NCI-H2227 treated with DMSO at 0.1 percent for 48 hours (cell line): Measurements from ENCODE around the gene DNAH1.

Experiments used
- DNase-seq: peaks from one replicate; lab custom pipeline; 2025; lab: John Stamatoyannopoulos, UW

The DNAH1 gene

GRCh38 chr3:52311576-52312119 is 4.5 kb upstream of the DNAH1 start:
- DNase-seq: peak; percentile 41

GRCh38 chr3:52313188-52313773 is 2.8 kb upstream of the DNAH1 start:
- DNase-seq: no peak

GRCh38 chr3:52313774-52314188 is 2.3 kb upstream of the DNAH1 start:
- DNase-seq: no peak

GRCh38 chr3:52314489-52314888 is 1.6 kb upstream of the DNAH1 start:
- DNase-seq: no peak

GRCh38 chr3:52315006-52315405 is 1.1 kb upstream of the DNAH1 start:
- no peak for DNase-seq

GRCh38 chr3:52317208-52318000 is 1.3 kb downstream of the DNAH1 start:
- DNase-seq: peak; percentile 59

- no peak for DNase-seq
These were observed 2.2 kb downstream of the DNAH1 start for GRCh38 chr3:52318186-52318816.

GRCh38 chr3:52319921-52320595 is 3.9 kb downstream of the DNAH1 start:
- DNase-seq: no peak

- DNase-seq: no peak
These were observed 5.4 kb downstream of the DNAH1 start for GRCh38 chr3:52321481-52321880.

- no peak for DNase-seq
These were observed 6.3 kb downstream of the DNAH1 start for GRCh38 chr3:52322466-52322865.

GRCh38 chr3:52323526-52324295 is 7.6 kb downstream of the DNAH1 start:
- DNase-seq: no peak

GRCh38 chr3:52324676-52325075 is 8.6 kb downstream of the DNAH1 start:
- DNase-seq: no peak

- no peak for DNase-seq
These were observed 9.6 kb downstream of the DNAH1 start for GRCh38 chr3:52325686-52326085.

- DNase-seq: no peak
These were observed 10.9 kb downstream of the DNAH1 start for GRCh38 chr3:52326976-52327375.

- DNase-seq: no peak
These were observed 11.6 kb downstream of the DNAH1 start for GRCh38 chr3:52327486-52328290.

GRCh38 chr3:52328536-52329080 is 12.5 kb downstream of the DNAH1 start:
- DNase-seq: no peak

GRCh38 chr3:52330194-52330805 is 14.2 kb downstream of the DNAH1 start:
- no peak for DNase-seq

- no peak for DNase-seq
These were observed 15.0 kb downstream of the DNAH1 start for GRCh38 chr3:52331091-52331490.

- DNase-seq: no peak
These were observed 15.8 kb downstream of the DNAH1 start for GRCh38 chr3:52331906-52332305.
